NB4 (cell line): ENCODE measurements around the gene TTC13.
"Not testable (repeated sequence)": the region's sequence is repeated elsewhere in the genome, so short reads cannot be mapped to it uniquely, and the experiment has no call there.

ENCODE experiments used
- DNase-seq: peaks from one replicate; pipeline ENCODE4 v3.0.0; 2010; ENCODE audit warnings: low read depth
- H3K4me3 ChIP-seq: one replicate; pipeline ENCODE4 v1.5.1; 2011; ENCODE audit warnings: mild to moderate bottlenecking, low read depth, low read length, moderate library complexity
- MAX ChIP-seq: IDR thresholded peaks from 2 replicates; pipeline ENCODE4 v1.6.1; 2011; ENCODE audit warnings: low read depth, low read length
- MYC ChIP-seq: IDR thresholded peaks from 2 replicates; pipeline ENCODE4 v1.6.1; 2011; ENCODE audit warnings: low read depth, low read length
- POLR2A ChIP-seq: IDR thresholded peaks from 2 replicates; pipeline ENCODE4 v1.6.1; 2011; ENCODE audit warnings: mild to moderate bottlenecking; ENCODE audit not compliant: insufficient read length; ENCODE audit errors: extremely low read depth
- TF ChIP-seq, protein P1 (sequence below): IDR thresholded peaks from one replicate; pipeline ENCODE4 v1.5.1; 2012; ENCODE audit warnings: low read depth, low read length

Gene TTC13

GRCh38 chr1:231000201-231000600 is 21.5 kb upstream of the TTC13 start:
- no peak overlapping the region for H3K4me3 ChIP-seq
- TF ChIP-seq MAX (no peak), MYC (no peak), POLR2A (no peak)
- TF ChIP-seq, protein P1, sequence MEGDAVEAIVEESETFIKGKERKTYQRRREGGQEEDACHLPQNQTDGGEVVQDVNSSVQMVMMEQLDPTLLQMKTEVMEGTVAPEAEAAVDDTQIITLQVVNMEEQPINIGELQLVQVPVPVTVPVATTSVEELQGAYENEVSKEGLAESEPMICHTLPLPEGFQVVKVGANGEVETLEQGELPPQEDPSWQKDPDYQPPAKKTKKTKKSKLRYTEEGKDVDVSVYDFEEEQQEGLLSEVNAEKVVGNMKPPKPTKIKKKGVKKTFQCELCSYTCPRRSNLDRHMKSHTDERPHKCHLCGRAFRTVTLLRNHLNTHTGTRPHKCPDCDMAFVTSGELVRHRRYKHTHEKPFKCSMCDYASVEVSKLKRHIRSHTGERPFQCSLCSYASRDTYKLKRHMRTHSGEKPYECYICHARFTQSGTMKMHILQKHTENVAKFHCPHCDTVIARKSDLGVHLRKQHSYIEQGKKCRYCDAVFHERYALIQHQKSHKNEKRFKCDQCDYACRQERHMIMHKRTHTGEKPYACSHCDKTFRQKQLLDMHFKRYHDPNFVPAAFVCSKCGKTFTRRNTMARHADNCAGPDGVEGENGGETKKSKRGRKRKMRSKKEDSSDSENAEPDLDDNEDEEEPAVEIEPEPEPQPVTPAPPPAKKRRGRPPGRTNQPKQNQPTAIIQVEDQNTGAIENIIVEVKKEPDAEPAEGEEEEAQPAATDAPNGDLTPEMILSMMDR: no peak
- no peak for DNase-seq

DNA sequence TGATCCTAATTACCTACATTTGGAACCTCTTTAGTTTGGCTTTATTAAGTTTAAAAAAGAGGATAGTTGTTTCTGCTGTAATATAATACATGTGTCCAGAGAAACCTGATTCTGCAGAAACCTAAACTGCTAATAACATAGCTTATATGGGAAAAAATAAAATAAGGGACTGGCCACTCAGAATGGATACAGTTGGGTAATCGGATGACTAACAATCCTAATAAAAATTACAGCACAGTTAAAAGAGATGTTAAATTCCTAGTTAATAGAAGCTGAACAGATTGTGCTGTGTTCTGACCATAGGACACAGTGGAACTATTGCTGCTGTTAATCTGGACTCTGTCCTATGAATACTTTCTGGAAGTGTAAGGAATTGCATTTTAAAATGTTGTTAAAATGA is 16.2 kb upstream of the TTC13 start:
- TF ChIP-seq, protein P1: no peak
- no peak for TF ChIP-seq POLR2A
- no peak overlapping the region for H3K4me3 ChIP-seq
- DNase-seq: no peak

DNA sequence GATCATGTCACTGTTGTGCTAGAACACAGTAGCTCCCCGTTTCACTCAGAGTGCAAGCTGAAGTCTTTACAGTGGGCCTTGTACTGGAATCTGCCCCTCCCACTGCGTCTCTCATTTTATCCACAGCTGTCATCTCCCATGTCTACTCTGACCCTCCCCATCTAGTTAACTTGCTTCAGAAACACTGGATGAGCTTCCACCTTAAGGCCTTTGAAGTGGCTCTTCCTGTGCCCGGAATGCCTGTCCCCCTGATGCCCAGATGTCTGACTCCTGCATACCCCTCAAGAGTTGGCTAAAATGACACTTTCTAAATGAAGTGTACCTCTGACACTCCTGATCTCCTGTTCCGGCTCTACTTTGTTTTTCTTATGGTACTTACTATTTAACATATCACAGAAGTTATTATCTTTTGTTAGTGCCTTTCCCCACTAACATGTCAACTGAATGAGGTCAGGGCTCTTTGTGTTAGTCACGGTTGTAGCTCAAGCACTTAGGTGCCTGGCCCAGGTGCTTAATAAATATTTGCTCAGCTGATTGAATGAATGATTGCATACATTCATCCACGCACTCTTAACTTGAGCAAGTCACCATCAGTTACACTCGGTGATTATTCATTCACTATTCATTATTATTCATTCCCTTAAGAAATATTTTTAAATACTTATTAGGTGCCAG is 13.6 kb upstream of the TTC13 start:
- no peak for DNase-seq
- TF ChIP-seq, protein P1: no peak
- TF ChIP-seq POLR2A (no peak), MAX (no peak), MYC (no peak)
- H3K4me3 ChIP-seq: no peak overlapping the region

DNA sequence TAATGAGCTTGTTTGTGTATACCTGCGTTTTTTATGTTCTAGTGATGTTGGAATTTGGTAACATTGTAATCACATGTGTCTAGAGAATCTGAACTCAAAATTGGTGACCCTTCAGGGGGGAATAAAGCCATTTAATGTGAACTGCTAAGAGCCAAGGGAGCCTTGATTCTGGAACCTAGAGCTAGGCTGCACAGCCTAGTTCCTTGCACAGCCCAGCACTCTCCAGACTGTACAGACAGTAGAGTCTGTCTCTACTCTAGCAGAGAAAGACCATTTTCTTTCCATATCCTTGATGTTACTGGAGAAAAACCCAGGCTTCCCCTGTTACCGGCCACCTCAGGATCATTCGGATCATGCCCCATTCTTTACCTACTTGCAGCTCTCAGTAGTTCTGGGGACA is 8.8 kb upstream of the TTC13 start:
- DNase-seq: no peak
- TF ChIP-seq, protein P1: no peak
- TF ChIP-seq MYC (no peak), POLR2A (no peak)
- H3K4me3 ChIP-seq: no peak overlapping the region

- DNase-seq: no peak
- TF ChIP-seq, protein P1: no peak
- TF ChIP-seq MYC (no peak), MAX (no peak), POLR2A (no peak)
- H3K4me3 ChIP-seq: no peak overlapping the region
Measured at GRCh38 chr1:230986976-230987375, 8.3 kb upstream of the TTC13 start.

- TF ChIP-seq, protein P1: no peak
- TF ChIP-seq MYC: no peak
- TF ChIP-seq MAX: no peak
- no peak for TF ChIP-seq POLR2A
- no peak for DNase-seq
- H3K4me3 ChIP-seq: no peak overlapping the region
Measured at GRCh38 chr1:230985711-230986110, 7.0 kb upstream of the TTC13 start.

GRCh38 chr1:230984622-230985515 is 6.2 kb upstream of the TTC13 start:
- DNase-seq, H3K4me3 ChIP-seq: not testable (repeated sequence)
